ENCODE measurements around the gene STAMBP. TPM values are rescaled to one million over a fixed set of nuclear protein-coding genes. Genes with fewer than 3 reads are reported as not detected.
"Not testable (repeated sequence)": the region's sequence is repeated elsewhere in the genome, so short reads cannot be mapped to it uniquely, and the experiment has no call there.

STAMBP gene
- polyA plus RNA-seq, 1 donor = 44.6 TPM

DNA sequence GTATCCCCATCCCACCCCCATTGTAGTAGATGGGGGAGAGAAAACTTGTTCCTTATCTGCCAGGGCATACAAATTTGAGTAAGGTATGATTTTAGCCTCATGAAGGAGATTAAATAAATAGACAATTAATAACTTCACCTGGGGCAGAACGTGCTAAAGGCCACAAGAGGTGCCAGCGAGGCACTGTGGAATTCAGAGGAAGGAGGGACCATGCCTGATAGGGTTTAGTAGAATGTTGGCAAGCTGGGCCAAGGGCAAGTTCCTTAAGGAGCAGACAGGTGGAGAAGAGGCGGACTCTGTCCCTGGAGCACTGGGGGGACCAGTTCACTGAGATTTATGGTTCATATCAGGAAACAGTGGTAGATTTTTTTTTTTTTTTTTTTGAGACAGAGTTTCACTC, 22.5 kb downstream of the STAMBP start:
- peaks cover 74% of the 10 kb centered on the region for H3K36me3 ChIP-seq (ENCODE audit: control insufficient read depth, insufficient read depth, low read length)
- no peak overlapping the region for H3K4me3 ChIP-seq (ENCODE audit: low read length)
- DNase-seq = peak; percentile 80 to 90
- peak overlapping the region; percentile 23 for H3K27ac ChIP-seq (ENCODE audit: low read length)
- no peaks in the 10 kb centered on the region for H3K9me3 ChIP-seq (ENCODE audit: control insufficient read depth, low read depth, low read length)
- no peaks in the 10 kb centered on the region for H3K27me3 ChIP-seq (ENCODE audit: control insufficient read depth, insufficient read depth, low read length)
- H3K4me1 ChIP-seq (ENCODE audit: control insufficient read depth, insufficient read depth, low read length) = peaks cover 4% of the 10 kb centered on the region
- no CpG with 5 or more reads among the region's 3 CpGs for WGBS (ENCODE audit: insufficient coverage, low lambda C conversion rate)

DNA sequence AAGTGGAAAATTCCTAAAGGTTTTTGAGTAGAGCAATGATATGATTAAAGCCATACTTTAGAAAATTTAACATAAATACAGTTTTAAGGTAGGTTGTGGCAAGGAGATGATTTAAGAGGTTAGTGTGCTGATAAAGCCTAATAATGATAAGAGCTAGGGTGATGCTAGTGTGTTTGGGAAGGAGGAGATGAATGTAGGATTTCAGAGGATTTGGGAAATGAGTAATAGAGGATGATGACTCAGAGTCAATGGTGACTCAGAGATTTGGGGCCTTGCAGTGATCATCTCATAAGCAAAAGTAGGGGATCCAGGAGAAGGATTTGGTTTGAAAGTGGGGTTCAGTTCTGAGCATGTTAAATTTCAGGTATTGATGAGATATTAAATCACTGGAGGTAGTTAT, 23.3 kb downstream of the STAMBP start:
- Histone ChIP-seq H3K9me3 (ENCODE audit: control insufficient read depth, low read depth, low read length) (no peaks in the 10 kb centered on the region), H3K4me1 (ENCODE audit: control insufficient read depth, insufficient read depth, low read length) (peaks cover 4% of the 10 kb centered on the region), H3K27ac (ENCODE audit: low read length) (peak overlapping the region; percentile 23), H3K27me3 (ENCODE audit: control insufficient read depth, insufficient read depth, low read length) (no peaks in the 10 kb centered on the region), H3K36me3 (ENCODE audit: control insufficient read depth, insufficient read depth, low read length) (peaks cover 75% of the 10 kb centered on the region), H3K4me3 (ENCODE audit: low read length) (no peak overlapping the region)
- no peak for DNase-seq

DNA sequence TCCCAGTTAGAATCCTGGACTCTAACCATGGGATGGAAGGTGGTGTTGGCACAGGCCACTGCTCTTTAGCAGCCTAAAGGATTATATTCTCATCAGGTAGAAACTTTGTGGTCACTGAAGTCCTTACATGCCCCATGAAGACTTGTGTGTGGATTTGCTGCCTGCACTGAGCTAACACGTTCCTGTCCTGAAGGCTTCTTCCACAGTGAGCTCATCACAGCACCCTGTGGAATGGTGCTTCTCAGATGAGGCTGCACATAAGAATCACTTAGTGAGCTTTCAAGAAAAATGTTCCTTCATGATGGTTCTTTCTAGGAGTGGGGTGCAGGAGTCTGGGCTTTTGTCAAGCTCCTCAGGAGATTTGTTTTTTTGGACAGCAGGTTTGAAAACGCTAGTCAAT, 26.8 kb downstream of the STAMBP start:
- Histone ChIP-seq H3K4me1 (ENCODE audit: control insufficient read depth, insufficient read depth, low read length) (peaks cover 4% of the 10 kb centered on the region), H3K36me3 (ENCODE audit: control insufficient read depth, insufficient read depth, low read length) (peaks cover 67% of the 10 kb centered on the region), H3K9me3 (ENCODE audit: control insufficient read depth, low read depth, low read length) (no peaks in the 10 kb centered on the region), H3K4me3 (ENCODE audit: low read length) (no peak overlapping the region), H3K27ac (ENCODE audit: low read length) (no peak overlapping the region), H3K27me3 (ENCODE audit: control insufficient read depth, insufficient read depth, low read length) (no peaks in the 10 kb centered on the region)
- no peak for DNase-seq
- no CpG with 5 or more reads among the region's 2 CpGs for WGBS (ENCODE audit: insufficient coverage, low lambda C conversion rate)

DNA sequence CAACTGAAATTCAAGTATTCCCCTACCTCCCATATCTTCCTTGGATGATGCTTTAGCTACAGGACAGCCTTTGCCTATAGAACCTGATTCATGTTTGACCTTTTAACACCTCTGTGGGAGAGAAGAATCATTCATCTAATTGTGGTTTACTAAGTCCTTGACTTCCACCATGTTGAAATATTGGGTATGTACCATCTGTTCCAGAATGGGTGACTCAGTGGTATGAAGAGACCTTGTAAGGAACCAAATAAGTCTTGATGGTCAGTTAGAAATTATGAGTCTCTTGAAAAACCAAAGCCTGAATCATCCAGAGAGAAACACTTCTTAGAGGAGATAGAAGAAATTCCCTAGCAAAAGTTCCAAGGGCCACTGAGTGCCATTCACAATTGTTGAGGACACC, 27.5 kb downstream of the STAMBP start:
- Histone ChIP-seq H3K4me3 (ENCODE audit: low read length) (no peak overlapping the region), H3K4me1 (ENCODE audit: control insufficient read depth, insufficient read depth, low read length) (peaks cover under 1% of the 10 kb centered on the region), H3K36me3 (ENCODE audit: control insufficient read depth, insufficient read depth, low read length) (peaks cover 73% of the 10 kb centered on the region), H3K9me3 (ENCODE audit: control insufficient read depth, low read depth, low read length) (no peaks in the 10 kb centered on the region), H3K27ac (ENCODE audit: low read length) (no peak overlapping the region), H3K27me3 (ENCODE audit: control insufficient read depth, insufficient read depth, low read length) (no peaks in the 10 kb centered on the region)
- DNase-seq = no peak

DNA sequence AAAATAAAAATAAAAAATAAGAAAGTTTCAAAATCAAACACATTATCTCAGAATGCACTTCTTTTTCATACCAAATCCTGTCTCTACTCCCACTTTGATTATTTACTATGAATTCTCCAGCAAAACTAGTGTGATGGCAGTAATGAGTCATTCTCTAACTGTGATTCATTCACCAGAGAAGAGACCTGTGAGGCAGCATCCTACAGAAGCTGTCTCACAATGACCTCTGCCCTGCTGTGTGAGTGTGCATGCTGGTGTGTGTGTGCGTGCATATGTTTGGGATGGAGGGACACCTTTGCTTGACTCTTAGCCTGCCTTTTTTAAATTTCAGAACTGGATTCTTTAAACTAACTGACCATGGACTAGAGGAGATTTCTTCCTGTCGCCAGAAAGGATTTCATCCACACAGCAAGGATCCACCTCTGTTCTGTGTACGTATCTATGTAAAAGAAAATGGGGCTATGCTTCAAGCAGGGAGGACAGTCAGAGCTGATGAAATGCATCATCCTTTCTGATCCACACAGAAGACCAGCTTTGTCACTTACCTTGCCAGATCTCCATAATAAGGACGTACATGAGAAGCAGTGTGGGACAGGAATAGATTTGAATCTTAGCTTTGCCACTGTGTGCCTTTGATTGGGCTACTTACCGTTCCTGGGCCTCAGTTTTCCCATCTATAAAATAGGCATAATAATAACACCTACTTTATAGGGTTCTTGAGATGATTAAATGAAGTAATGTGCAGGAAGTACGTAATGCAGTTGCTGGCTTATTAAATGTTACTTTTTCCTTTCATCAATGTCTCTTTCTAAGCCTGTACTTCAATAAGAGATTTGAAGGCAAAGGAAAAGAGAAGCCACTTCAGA, 31.2 kb downstream of the STAMBP start:
- H3K27ac ChIP-seq (ENCODE audit: low read length) = no peak overlapping the region
- H3K27me3 ChIP-seq (ENCODE audit: control insufficient read depth, insufficient read depth, low read length) = no peaks in the 10 kb centered on the region
- no peaks in the 10 kb centered on the region for H3K4me1 ChIP-seq (ENCODE audit: control insufficient read depth, insufficient read depth, low read length)
- no CpG with 5 or more reads among the region's 6 CpGs for WGBS (ENCODE audit: insufficient coverage, low lambda C conversion rate)
- no peaks in the 10 kb centered on the region for H3K9me3 ChIP-seq (ENCODE audit: control insufficient read depth, low read depth, low read length)
- no peak for DNase-seq
- peaks cover 78% of the 10 kb centered on the region for H3K36me3 ChIP-seq (ENCODE audit: control insufficient read depth, insufficient read depth, low read length)
- H3K4me3 ChIP-seq (ENCODE audit: low read length) = no peak overlapping the region

DNA sequence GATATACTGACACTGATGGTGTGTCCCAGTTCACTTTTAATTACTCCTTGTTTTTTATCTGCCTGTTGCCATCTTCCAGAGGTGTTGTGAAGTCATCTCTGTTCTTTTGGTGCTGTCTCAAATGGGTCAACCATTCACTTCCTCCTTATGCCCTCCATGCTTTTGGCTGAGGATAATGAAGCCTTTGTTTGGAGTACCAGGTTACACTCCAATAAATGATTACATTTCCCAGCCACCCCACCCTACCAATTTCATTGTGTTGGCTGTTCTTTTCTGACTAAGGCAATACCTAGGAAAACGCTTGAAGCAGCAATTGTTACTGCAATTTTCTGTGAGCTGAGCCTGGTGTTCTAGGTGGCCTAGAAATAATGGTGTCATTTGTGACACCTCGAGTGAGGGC, 34.2 kb downstream of the STAMBP start:
- H3K27ac ChIP-seq (ENCODE audit: low read length) = no peak overlapping the region

DNA sequence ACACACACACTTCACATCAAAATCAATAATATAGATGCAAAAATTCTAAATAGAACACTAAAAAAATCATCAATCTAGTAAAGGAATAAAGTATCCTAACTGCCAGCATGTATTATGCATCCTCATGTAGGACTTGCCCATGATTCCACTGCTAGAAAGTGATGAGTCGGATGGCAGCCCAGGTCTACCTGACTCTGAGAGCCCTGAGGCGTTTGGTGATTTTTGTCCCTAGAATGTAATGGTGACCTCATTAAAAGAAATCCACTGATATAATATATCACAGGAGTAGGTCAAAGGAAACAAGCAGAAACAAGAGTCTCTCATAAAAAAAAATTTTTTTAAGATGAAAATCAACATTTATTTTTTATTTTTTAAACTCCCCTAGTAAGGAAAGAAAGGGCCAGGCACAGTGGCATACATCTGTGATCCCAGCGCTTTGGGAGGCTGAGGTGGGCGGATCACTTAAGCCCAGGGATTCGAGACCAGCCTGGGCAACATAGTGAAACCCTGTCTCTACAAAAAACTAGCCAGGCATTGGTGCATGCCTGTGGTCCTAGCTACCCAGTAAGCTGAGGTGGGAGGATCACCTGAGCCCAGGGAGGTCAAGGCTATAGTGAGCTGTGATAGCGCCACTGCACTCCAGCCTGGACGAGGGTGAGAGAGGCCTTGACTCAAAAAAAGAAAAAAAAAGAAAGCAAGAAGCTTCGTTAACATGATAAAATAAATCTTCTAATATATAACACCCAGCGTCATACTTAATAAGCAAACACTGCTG, 39.6 kb downstream of the STAMBP start:
- DNase-seq = no peak
- Histone ChIP-seq H3K27me3 (ENCODE audit: control insufficient read depth, insufficient read depth, low read length) (no peaks in the 10 kb centered on the region), H3K36me3 (ENCODE audit: control insufficient read depth, insufficient read depth, low read length) (peaks cover 37% of the 10 kb centered on the region), H3K9me3 (ENCODE audit: control insufficient read depth, low read depth, low read length) (no peaks in the 10 kb centered on the region), H3K4me3 (ENCODE audit: low read length) (no peak overlapping the region), H3K4me1 (ENCODE audit: control insufficient read depth, insufficient read depth, low read length) (no peaks in the 10 kb centered on the region), H3K27ac (ENCODE audit: low read length) (no peak overlapping the region)
- WGBS (ENCODE audit: insufficient coverage, low lambda C conversion rate) = 94% methylated on average over 3 of the region's 9 CpGs

More for the DNA sequence above, 34.2 kb downstream of the STAMBP start:
- Histone ChIP-seq H3K27me3 (ENCODE audit: control insufficient read depth, insufficient read depth, low read length) (no peaks in the 10 kb centered on the region), H3K36me3 (ENCODE audit: control insufficient read depth, insufficient read depth, low read length) (peaks cover 71% of the 10 kb centered on the region), H3K9me3 (ENCODE audit: control insufficient read depth, low read depth, low read length) (no peaks in the 10 kb centered on the region), H3K4me3 (ENCODE audit: low read length) (no peak overlapping the region), H3K4me1 (ENCODE audit: control insufficient read depth, insufficient read depth, low read length) (no peaks in the 10 kb centered on the region)
- DNase-seq = no peak
- WGBS (ENCODE audit: insufficient coverage, low lambda C conversion rate) = no CpG with 5 or more reads among the region's 2 CpGs

DNA sequence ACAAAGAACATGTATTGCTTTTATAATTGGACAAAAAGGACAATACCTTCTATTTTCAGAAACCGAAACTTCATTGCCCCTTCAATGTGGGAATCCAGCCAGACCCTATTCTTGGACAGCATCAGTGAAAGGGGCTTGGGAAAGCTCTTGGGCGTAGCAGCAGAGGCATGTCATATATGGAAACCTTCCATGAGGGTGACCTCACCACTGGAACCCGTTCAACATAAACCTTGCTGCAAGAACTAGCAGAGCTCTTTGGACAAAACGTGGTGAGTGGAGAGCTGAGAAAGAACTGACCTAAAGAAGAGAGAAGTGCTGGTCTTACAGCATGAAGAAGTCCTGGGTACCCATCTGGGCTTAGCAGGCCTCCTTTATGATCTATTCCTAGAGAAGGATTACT, 41.3 kb downstream of the STAMBP start:
- peaks cover 21% of the 10 kb centered on the region for H3K36me3 ChIP-seq (ENCODE audit: control insufficient read depth, insufficient read depth, low read length)

DNA sequence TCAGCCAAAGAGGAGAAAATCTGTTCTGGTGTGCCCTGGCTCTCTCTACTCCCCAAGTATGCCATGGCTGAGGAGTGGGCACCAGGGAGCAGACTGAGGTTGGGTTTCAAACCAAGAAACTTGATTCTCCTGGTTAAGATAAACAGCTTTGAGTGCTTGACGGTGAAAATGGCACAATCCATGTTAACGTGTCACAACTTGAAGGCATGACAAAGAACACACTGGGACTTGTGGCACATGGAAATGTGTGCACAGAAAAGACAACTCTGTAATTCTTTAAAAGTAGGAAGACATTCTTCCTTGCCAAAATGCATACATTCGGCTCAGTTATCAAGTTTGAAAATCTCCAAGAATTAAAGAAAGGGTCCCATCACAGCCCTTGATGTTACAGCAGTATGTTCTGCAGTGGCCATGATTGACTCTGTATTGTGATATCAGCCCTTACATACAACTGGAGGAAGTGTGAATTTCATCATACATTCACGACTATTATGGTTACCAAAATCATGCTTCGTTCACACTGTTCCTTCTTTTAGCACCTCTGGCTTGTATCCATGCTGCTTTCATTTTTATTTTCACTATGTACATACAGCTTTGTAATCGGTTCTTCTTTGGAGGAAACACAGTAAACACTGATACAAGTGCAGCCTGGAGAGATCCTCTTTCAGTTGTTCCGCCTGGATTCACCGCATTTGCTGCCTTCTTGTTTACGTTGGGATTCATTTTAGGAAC, 48.5 kb downstream of the STAMBP start:
- WGBS (ENCODE audit: insufficient coverage, low lambda C conversion rate) = 53% methylated on average over 2 of the region's 9 CpGs
- no peak overlapping the region for H3K27ac ChIP-seq (ENCODE audit: low read length)
- no peaks in the 10 kb centered on the region for H3K36me3 ChIP-seq (ENCODE audit: control insufficient read depth, insufficient read depth, low read length)

More for the DNA sequence above, 41.3 kb downstream of the STAMBP start:
- no peaks in the 10 kb centered on the region for H3K27me3 ChIP-seq (ENCODE audit: control insufficient read depth, insufficient read depth, low read length)
- H3K27ac ChIP-seq (ENCODE audit: low read length) = peak overlapping the region; percentile 56
- H3K4me1 ChIP-seq (ENCODE audit: control insufficient read depth, insufficient read depth, low read length) = no peaks in the 10 kb centered on the region
- no peak overlapping the region for H3K4me3 ChIP-seq (ENCODE audit: low read length)
- H3K9me3 ChIP-seq (ENCODE audit: control insufficient read depth, low read depth, low read length) = no peaks in the 10 kb centered on the region
- DNase-seq = peak; percentile 61 to 63
- WGBS (ENCODE audit: insufficient coverage, low lambda C conversion rate) = no CpG with 5 or more reads among the region's 4 CpGs

DNA sequence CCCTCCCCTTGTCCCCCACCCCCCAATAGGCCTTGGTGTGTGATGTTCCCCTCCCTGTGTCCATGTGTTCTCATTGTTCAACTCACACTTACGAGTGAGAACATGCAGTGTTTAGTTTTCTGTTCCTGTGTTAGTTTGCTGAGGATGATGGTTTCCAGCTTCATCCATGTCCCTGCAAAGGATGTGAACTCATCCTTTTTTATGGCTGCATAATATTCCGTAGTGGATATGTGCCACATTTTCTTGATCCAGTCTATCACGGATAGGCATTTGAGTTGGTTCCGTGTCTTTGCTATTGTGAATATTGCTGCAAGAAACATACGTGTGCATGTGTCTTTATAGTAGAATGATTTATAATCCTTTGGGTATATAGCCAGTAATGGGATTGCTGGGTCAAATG, 49.2 kb downstream of the STAMBP start:
- H3K9me3 ChIP-seq (ENCODE audit: control insufficient read depth, low read depth, low read length); DNase-seq; H3K27ac ChIP-seq (ENCODE audit: low read length); H3K27me3 ChIP-seq (ENCODE audit: control insufficient read depth, insufficient read depth, low read length); H3K4me1 ChIP-seq (ENCODE audit: control insufficient read depth, insufficient read depth, low read length); H3K4me3 ChIP-seq (ENCODE audit: low read length); H3K36me3 ChIP-seq (ENCODE audit: control insufficient read depth, insufficient read depth, low read length): not testable (repeated sequence)
- 90% methylated on average over 2 of the region's 5 CpGs for WGBS (ENCODE audit: insufficient coverage, low lambda C conversion rate)

More for the DNA sequence above, 48.5 kb downstream of the STAMBP start:
- no peak for DNase-seq
- H3K4me3 ChIP-seq (ENCODE audit: low read length) = no peak overlapping the region
- H3K27me3 ChIP-seq (ENCODE audit: control insufficient read depth, insufficient read depth, low read length) = no peaks in the 10 kb centered on the region
- H3K9me3 ChIP-seq (ENCODE audit: control insufficient read depth, low read depth, low read length) = no peaks in the 10 kb centered on the region
- H3K4me1 ChIP-seq (ENCODE audit: control insufficient read depth, insufficient read depth, low read length) = no peaks in the 10 kb centered on the region
